ENCODE results near the gene ARMC7. TPM values are rescaled to one million over a fixed set of nuclear protein-coding genes. Genes with fewer than 3 reads are reported as not detected.

Gene ARMC7
- total RNA-seq (2021) (19.2 and 20.5 TPM in 2 replicates), Bru-seq, nascent RNA (percentile 66 among the genes with signal in this experiment), BruChase-seq, experiment 1, labeled RNA remaining after a 2-hour chase (percentile 70 among the genes with signal in this experiment), BruChase-seq, experiment 2, labeled RNA remaining after a 6-hour chase (percentile 72 among the genes with signal in this experiment)
- long read RNA-seq, transcript ARMC7-201 (3 exons, 2,126 nt), result major isoform, 6 of 15 reads
- long read RNA-seq, partial matches to known transcripts, result 0 of 15 reads
- long read RNA-seq, other reads (novel, unspliced or antisense), result 5 of 15 reads

DNA sequence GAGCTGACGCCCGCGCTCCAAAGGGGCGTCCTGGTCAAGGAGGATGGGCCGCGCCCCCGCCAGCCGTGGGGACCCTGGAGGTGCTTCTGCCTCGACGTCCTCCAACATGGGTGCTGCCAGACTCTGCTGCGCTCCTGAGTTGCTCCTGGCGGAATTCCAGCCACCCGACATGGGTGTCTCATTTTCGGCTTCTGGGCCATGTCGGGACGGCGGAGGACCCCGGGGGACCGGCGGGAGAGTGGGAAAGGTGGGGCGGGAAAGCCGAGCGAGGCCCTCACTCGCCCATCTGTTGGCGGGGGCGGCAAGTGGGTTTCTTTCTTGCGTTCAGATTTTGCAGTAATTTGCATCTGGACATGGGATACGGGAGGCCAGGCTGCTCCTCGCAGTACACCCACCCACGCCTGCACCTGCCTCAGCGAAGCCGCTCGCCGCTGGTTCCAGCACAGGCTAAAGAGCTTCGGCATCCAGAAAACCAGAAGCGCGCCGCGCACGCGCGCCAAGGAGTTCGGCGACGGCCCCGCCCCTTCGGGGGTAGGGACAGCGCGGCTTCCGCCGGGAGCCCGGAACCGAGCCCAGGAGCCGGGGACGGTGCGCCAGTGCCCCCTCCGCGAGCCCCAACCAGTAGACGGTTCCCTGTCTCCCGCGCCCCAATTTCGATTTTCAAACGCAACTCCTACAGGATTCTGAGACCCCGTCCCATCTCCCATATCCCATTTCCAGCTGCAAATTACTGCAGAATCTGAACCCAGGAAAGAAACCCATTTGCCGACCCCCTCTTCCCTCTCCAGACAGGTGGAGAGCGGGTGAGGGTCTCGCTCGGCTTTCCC, at the start of gene ARMC7:
ARMC7 (plus strand) TSS at position 563 of the 827 bp plus-strand sequence. CDS start 320 bp downstream, outside the sequence.
- no peaks in the 10 kb centered on the region for H3K9me2 ChIP-seq (ENCODE audit: insufficient read depth)
- H3F3A ChIP-seq (ENCODE audit: insufficient read depth, low read depth), result peaks cover 80% of the 10 kb centered on the region
- peak within 1 kb of the TSS; percentile 59 for H3K4me3 ChIP-seq
- peak; percentile 69 to 92 for DNase-seq
- intact Hi-C loops (cut with micrococcal nuclease; ENCODE audit: unreplicated experiment), result loop anchor here (1.0 to 2.0 kb wide), 3 partner anchors 13 to 49 kb away; no protein-coding TSS in a partner anchor
- no peak for TF ChIP-seq EZH2 (IDR thresholded peaks at IDR 0.05; ENCODE audit: low read depth)
- TF ChIP-seq, protein P1, sequence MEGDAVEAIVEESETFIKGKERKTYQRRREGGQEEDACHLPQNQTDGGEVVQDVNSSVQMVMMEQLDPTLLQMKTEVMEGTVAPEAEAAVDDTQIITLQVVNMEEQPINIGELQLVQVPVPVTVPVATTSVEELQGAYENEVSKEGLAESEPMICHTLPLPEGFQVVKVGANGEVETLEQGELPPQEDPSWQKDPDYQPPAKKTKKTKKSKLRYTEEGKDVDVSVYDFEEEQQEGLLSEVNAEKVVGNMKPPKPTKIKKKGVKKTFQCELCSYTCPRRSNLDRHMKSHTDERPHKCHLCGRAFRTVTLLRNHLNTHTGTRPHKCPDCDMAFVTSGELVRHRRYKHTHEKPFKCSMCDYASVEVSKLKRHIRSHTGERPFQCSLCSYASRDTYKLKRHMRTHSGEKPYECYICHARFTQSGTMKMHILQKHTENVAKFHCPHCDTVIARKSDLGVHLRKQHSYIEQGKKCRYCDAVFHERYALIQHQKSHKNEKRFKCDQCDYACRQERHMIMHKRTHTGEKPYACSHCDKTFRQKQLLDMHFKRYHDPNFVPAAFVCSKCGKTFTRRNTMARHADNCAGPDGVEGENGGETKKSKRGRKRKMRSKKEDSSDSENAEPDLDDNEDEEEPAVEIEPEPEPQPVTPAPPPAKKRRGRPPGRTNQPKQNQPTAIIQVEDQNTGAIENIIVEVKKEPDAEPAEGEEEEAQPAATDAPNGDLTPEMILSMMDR (conservative IDR thresholded peaks at IDR 0.05), result no peak
- H3K36me3 ChIP-seq (ENCODE audit: low read depth), result peaks cover 5% of the 10 kb centered on the region; the same call in 1 of the 2 replicates
- H3K79me2 ChIP-seq (ENCODE audit: low read depth), result peaks cover 25% of the 10 kb centered on the region
- POLR2A ChIA-PET (ENCODE audit: unreplicated experiment), result no interaction called here
- H2AFZ ChIP-seq, result peak within 1 kb of the TSS; percentile 42
- H3K4me1 ChIP-seq (replicated peaks; ENCODE audit: insufficient read depth), result peaks cover 12% of the 10 kb centered on the region; the same call in 1 of the 2 replicates
- TSS peak; percentile 97 for BruUV-seq (replicated peaks)
- H3K9me3 ChIP-seq (ENCODE audit: insufficient read depth, low read depth), result no peaks in the 10 kb centered on the region
- peak within 1 kb of the TSS; percentile 44; the same call in 1 of the 2 replicates for H3K27ac ChIP-seq
- no peaks in the 10 kb centered on the region for H4K20me1 ChIP-seq (ENCODE audit: insufficient read depth)
- H3K27me3 ChIP-seq (ENCODE audit: insufficient read depth, low read depth), result no peaks in the 10 kb centered on the region
- H3K4me2 ChIP-seq, result peak within 1 kb of the TSS; percentile 95
- CTCF ChIA-PET, result interaction anchor here (0.6 to 1.8 kb wide), 5 partner anchors 20 to 148 kb away, joined by 3 to 21 read pairs (median 3); no protein-coding TSS in a partner anchor

DNA sequence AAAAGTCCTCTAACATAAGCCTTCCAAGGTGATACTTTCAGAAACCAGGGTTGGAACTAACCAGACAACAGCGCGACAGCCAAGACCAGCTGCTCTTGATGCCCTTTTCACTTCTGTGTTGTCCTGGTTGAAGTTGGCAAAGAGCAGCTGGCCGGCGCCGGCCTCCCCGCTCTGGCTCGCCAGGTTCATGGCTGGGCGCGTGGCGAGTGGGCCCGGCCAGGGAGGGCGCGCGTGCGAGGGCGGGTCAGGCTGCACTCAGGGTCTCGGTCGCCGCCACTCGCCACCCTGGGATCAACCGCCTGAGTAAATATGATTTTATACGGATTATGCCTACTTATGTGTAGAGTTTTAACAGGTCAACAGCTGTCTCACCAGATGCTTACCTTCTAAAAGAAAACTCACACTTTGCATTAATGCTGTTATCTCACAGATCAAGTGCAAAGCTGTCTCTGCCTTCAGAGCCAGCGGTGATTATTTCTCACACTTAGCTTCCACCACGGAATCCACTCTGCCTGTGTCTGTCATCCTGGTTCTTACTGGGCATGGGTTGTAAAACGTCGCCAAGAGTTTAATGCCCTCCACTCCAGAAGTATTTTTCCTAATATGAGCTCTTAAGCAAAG, 49.2 kb upstream of the ARMC7 start:
- no peaks in the 10 kb centered on the region for H3K9me3 ChIP-seq (ENCODE audit: insufficient read depth, low read depth)
- TF ChIP-seq EZH2 (IDR thresholded peaks at IDR 0.05; ENCODE audit: low read depth), result no peak
- TF ChIP-seq, protein P1 (conservative IDR thresholded peaks at IDR 0.05), result no peak
- no TSS peak for BruUV-seq (replicated peaks)
- intact Hi-C loops (cut with micrococcal nuclease; ENCODE audit: unreplicated experiment), result loop anchor here (2.0 kb wide), 1 partner anchor 48 kb away; the partner anchor contains the start of gene ARMC7
- DNase-seq, result no peak
- no peaks in the 10 kb centered on the region for H4K20me1 ChIP-seq (ENCODE audit: insufficient read depth)
- H3K79me2 ChIP-seq (ENCODE audit: low read depth), result no peaks in the 10 kb centered on the region
- H3K4me1 ChIP-seq (replicated peaks; ENCODE audit: insufficient read depth), result no peaks in the 10 kb centered on the region
- H3K36me3 ChIP-seq (ENCODE audit: low read depth), result peaks cover 18% of the 10 kb centered on the region
- H3K27me3 ChIP-seq (ENCODE audit: insufficient read depth, low read depth), result no peaks in the 10 kb centered on the region
- H3K9me2 ChIP-seq (ENCODE audit: insufficient read depth), result no peaks in the 10 kb centered on the region
- H2AFZ ChIP-seq, result no peak overlapping the region
- no peak overlapping the region for H3K4me3 ChIP-seq
- ChIA-PET POLR2A (ENCODE audit: unreplicated experiment) (interaction anchor here (0.6 to 0.8 kb wide), 5 partner anchors 44 to 207 kb away, joined by 3 to 9 read pairs (median 6); no protein-coding TSS in a partner anchor), CTCF (interaction anchor here (0.6 to 1.5 kb wide), 7 partner anchors 18 to 141 kb away, joined by 3 to 8 read pairs (median 6); partner anchors contain the start of gene SLC16A5)
- no peak overlapping the region for H3K27ac ChIP-seq
- no peak overlapping the region for H3K4me2 ChIP-seq
- H3F3A ChIP-seq (ENCODE audit: insufficient read depth, low read depth), result no peaks in the 10 kb centered on the region

DNA sequence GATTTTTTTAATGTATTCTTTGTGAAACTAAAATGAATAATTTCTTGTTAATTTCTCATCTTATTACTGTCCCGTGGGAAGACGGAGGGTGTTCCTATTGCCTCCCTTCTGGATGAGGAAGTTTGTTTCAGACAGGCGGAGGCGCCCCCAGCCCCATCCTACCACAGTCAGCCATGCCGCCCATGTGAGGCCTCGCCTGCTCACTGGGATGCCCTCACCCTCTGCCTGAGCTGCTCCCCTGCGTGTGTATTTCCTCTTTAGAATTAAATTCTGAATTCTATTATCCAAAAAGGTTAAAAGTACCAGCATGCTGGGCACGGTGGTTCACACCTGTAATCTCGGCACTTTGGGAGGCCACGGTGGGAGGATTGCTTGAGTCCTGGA, 48.7 kb upstream of the ARMC7 start:
- Histone ChIP-seq H3K4me3 (no peak overlapping the region), H2AFZ (no peak overlapping the region), H3K4me2 (no peak overlapping the region), H3F3A (ENCODE audit: insufficient read depth, low read depth) (no peaks in the 10 kb centered on the region), H3K79me2 (ENCODE audit: low read depth) (no peaks in the 10 kb centered on the region), H3K36me3 (ENCODE audit: low read depth) (peaks cover 18% of the 10 kb centered on the region), H4K20me1 (ENCODE audit: insufficient read depth) (no peaks in the 10 kb centered on the region), H3K9me2 (ENCODE audit: insufficient read depth) (no peaks in the 10 kb centered on the region), H3K9me3 (ENCODE audit: insufficient read depth, low read depth) (no peaks in the 10 kb centered on the region), H3K27ac (no peak overlapping the region), H3K27me3 (ENCODE audit: insufficient read depth, low read depth) (no peaks in the 10 kb centered on the region), H3K4me1 (replicated peaks; ENCODE audit: insufficient read depth) (no peaks in the 10 kb centered on the region)
- ChIA-PET POLR2A (ENCODE audit: unreplicated experiment) (interaction anchor here (0.8 kb wide), 1 partner anchor 110 kb away, joined by 5 read pairs; no protein-coding TSS in a partner anchor), CTCF (interaction anchor here (0.9 to 1.5 kb wide), 2 partner anchors 109 to 110 kb away, joined by 4 to 7 read pairs; no protein-coding TSS in a partner anchor)
- BruUV-seq (replicated peaks), result no TSS peak
- no peak for TF ChIP-seq EZH2 (IDR thresholded peaks at IDR 0.05; ENCODE audit: low read depth)
- TF ChIP-seq, protein P1 (conservative IDR thresholded peaks at IDR 0.05), result no peak
- intact Hi-C loops (cut with micrococcal nuclease; ENCODE audit: unreplicated experiment), result loop anchor here (2.0 kb wide), 1 partner anchor 48 kb away; the partner anchor contains the start of gene ARMC7
- DNase-seq, result no peak
